GM12878 (cell line): ENCODE results near the gene KDM6A. TPM values are rescaled to one million over a fixed set of nuclear protein-coding genes. Genes with fewer than 3 reads are reported as not detected.

Experiments used
- ATF7 ChIP-seq: fragments of 450-650 bp; IDR thresholded peaks from 2 replicates; pipeline ENCODE4 v1.6.1; 2016; ENCODE audit warnings: low read depth, mild to moderate bottlenecking
- CREM ChIP-seq: IDR thresholded peaks from 2 replicates; pipeline ENCODE4 v1.6.1; 2014; ENCODE audit warnings: antibody characterized with exemption, low read depth
- EP300 ChIP-seq, 2 experiments: fragments of 150-350 bp in 1 of 2; IDR thresholded peaks; 2 replicates each; pipeline ENCODE4 v1.6.1; 2011 to 2012; ENCODE audit warnings: low read depth in 2 of 2, low read length in 2 of 2, borderline replicate concordance in 1 of 2, improper control_type of control experiment in 1 of 2, inconsistent platforms in 1 of 2; ENCODE audit not compliant: control insufficient read depth in 1 of 2
- IKZF1 ChIP-seq: fragments of 450-650 bp; conservative IDR thresholded peaks from 2 replicates; pipeline ENCODE4 v1.6.1; 2017; ENCODE audit warnings: antibody characterized with exemption, mild to moderate bottlenecking
- IKZF2 ChIP-seq, 2 experiments: fragments of 450-650 bp; IDR thresholded peaks; 2 replicates each; pipeline ENCODE4 v1.6.1; 2017; ENCODE audit warnings: mild to moderate bottlenecking in 2 of 2, moderate library complexity in 2 of 2
- IRF4 ChIP-seq: IDR thresholded peaks from 2 replicates; pipeline ENCODE4 v1.6.1; 2011; ENCODE audit warnings: low read depth, low read length
- KAT2A ChIP-seq: conservative IDR thresholded peaks from 2 replicates; pipeline ENCODE4 v1.6.1; 2011; ENCODE audit warnings: low read depth, low read length; ENCODE audit not compliant: control insufficient read depth
- MTA2 ChIP-seq: fragments of 450-650 bp; IDR thresholded peaks from 2 replicates; pipeline ENCODE4 v1.6.1; 2016; ENCODE audit warnings: low read depth, mild to moderate bottlenecking, moderate library complexity
- MTA3 ChIP-seq: IDR thresholded peaks from 2 replicates; pipeline ENCODE4 v1.6.1; 2012; ENCODE audit warnings: low read length, inconsistent platforms, borderline replicate concordance
- SPI1 ChIP-seq: IDR thresholded peaks from 2 replicates; pipeline ENCODE4 v1.6.1; 2011; ENCODE audit warnings: low read depth, mild to moderate bottlenecking, low read length, moderate library complexity, borderline replicate concordance; ENCODE audit not compliant: insufficient read depth
- SUZ12 ChIP-seq: fragments of 200-600 bp; sonication (generic); IDR thresholded peaks from one replicate; pipeline ENCODE4 v1.6.1; 2018; ENCODE audit warnings: antibody characterized with exemption, mild to moderate bottlenecking; ENCODE audit not compliant: unreplicated experiment
- TAF1 ChIP-seq: IDR thresholded peaks from 2 replicates; pipeline ENCODE4 v1.6.1; 2011; ENCODE audit warnings: mild to moderate bottlenecking, low read depth, low read length, borderline replicate concordance
- TARDBP ChIP-seq: IDR thresholded peaks from 2 replicates; pipeline ENCODE4 v1.6.1; 2016; ENCODE audit warnings: borderline replicate concordance
- polyA plus RNA-seq, 11 experiments: library from polyadenylated mRNA; depleted of rRNA in 4 of 11; unstranded in 6 of 11; stranded (reverse) in 5 of 11; fragments of >200 nt; fragmentation: Nextera tagmentation in 4 of 11; fragmentation: Illumina TruSeq in 1 of 11; extraction: Ambion mirVana in 4 of 11; extraction: Trizol in 1 of 11; gene quantifications; 1 replicate in 1 of 11; 2 replicates in 10 of 11; pipeline versions ENCODE4 v1.2.1 to v1.2.3, GENCODE V29; 2011 to 2016; ENCODE audit warnings: inconsistent platforms in 2 of 11, missing spikeins in 2 of 11, low read depth in 1 of 11
- total RNA-seq, 4 experiments: library from RNA; depleted of rRNA in 3 of 4; stranded (reverse); fragments of >200 nt in 3 of 4; fragmentation: Illumina TruSeq in 1 of 4; extraction: Trizol in 1 of 4; gene quantifications; 2 replicates each; pipeline versions ENCODE4 v1.2.1 to v1.2.3, GENCODE V29; 2013 to 2021
- TF ChIP-seq, protein P1 (sequence below), 3 experiments: IDR thresholded peaks in 2 of 3; conservative IDR thresholded peaks in 1 of 3; 2 replicates each; pipeline ENCODE4 v1.5.1; 2011; ENCODE audit warnings: low read depth in 3 of 3, low read length in 3 of 3, mild to moderate bottlenecking in 3 of 3, control low read depth in 2 of 3, moderate library complexity in 2 of 3, inconsistent platforms in 1 of 3, mixed read lengths in 1 of 3; ENCODE audit not compliant: control insufficient read depth in 2 of 3, insufficient read depth in 1 of 3; ENCODE audit errors: extremely low read depth in 1 of 3
- TF ChIP-seq, protein P2 (sequence below): fragments of 450-650 bp; conservative IDR thresholded peaks from 2 replicates; pipeline ENCODE4 v1.6.1; 2017; ENCODE audit warnings: mild to moderate bottlenecking, moderate library complexity
- TF ChIP-seq, protein P3 (sequence below): IDR thresholded peaks from 2 replicates; pipeline ENCODE4 v1.6.1; 2011; ENCODE audit warnings: mild to moderate bottlenecking, low read depth, low read length, moderate library complexity; ENCODE audit not compliant: insufficient replicate concordance
- TF ChIP-seq, protein P4 (sequence below): fragments of 450-650 bp; formaldehyde crosslinking; IDR thresholded peaks from 2 replicates; pipeline ENCODE4 v1.5.0; 2022; ENCODE audit warnings: mild to moderate bottlenecking, missing genetic modification characterization
- TF ChIP-seq, protein P5 (sequence below): fragments of 450-650 bp; IDR thresholded peaks from 2 replicates; pipeline ENCODE4 v1.6.1; 2017; ENCODE audit warnings: mild to moderate bottlenecking, low read depth, inconsistent platforms; ENCODE audit not compliant: poor library complexity, severe bottlenecking

Gene KDM6A
- total and polyA plus RNA-seq, 10 of the 15 experiments (the other 5 are each of a cell fraction or from before 2014, with no cell fraction given), result 7.9 to 29.0 (median 20.4) TPM

DNA sequence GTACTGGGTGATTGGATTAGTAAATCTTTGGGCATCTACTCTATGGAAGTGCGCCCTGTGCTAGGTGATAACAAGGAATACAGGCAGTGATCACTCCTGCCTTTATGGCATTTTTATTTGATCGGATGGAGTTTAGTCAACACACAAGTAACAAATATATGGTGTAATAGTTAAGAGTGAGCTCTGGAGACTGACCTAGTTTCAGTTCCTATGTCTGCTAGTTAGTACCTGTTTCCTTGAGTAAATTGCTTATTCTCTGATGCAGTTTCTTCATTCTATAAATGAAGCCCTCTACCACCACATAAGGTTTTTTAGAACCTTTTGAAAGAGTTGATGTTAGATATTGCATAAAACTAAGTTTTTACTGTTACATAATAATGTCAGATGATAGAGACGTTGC, 134.6 kb downstream of the KDM6A start (continued):
- TF ChIP-seq, protein P1, sequence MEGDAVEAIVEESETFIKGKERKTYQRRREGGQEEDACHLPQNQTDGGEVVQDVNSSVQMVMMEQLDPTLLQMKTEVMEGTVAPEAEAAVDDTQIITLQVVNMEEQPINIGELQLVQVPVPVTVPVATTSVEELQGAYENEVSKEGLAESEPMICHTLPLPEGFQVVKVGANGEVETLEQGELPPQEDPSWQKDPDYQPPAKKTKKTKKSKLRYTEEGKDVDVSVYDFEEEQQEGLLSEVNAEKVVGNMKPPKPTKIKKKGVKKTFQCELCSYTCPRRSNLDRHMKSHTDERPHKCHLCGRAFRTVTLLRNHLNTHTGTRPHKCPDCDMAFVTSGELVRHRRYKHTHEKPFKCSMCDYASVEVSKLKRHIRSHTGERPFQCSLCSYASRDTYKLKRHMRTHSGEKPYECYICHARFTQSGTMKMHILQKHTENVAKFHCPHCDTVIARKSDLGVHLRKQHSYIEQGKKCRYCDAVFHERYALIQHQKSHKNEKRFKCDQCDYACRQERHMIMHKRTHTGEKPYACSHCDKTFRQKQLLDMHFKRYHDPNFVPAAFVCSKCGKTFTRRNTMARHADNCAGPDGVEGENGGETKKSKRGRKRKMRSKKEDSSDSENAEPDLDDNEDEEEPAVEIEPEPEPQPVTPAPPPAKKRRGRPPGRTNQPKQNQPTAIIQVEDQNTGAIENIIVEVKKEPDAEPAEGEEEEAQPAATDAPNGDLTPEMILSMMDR (IDR thresholded peaks at IDR 0.05 in 2 of 3, conservative IDR thresholded peaks at IDR 0.05 in 1 of 3; ENCODE audit: control insufficient read depth in 2 of 3, extremely low read depth in 1 of 3, insufficient read depth in 1 of 3, low read depth in 3 of 3, low read length in 3 of 3), result no peak
- TF ChIP-seq, protein P2, sequence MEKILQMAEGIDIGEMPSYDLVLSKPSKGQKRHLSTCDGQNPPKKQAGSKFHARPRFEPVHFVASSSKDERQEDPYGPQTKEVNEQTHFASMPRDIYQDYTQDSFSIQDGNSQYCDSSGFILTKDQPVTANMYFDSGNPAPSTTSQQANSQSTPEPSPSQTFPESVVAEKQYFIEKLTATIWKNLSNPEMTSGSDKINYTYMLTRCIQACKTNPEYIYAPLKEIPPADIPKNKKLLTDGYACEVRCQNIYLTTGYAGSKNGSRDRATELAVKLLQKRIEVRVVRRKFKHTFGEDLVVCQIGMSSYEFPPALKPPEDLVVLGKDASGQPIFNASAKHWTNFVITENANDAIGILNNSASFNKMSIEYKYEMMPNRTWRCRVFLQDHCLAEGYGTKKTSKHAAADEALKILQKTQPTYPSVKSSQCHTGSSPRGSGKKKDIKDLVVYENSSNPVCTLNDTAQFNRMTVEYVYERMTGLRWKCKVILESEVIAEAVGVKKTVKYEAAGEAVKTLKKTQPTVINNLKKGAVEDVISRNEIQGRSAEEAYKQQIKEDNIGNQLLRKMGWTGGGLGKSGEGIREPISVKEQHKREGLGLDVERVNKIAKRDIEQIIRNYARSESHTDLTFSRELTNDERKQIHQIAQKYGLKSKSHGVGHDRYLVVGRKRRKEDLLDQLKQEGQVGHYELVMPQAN, result no peak
- TF ChIP-seq MTA2 (peak; percentile 75), TAF1 (no peak), TARDBP (no peak), IKZF1 (peak; percentile 39), IKZF2 (IDR thresholded peaks at IDR 0.05) (peak in 1 of 2 experiments; percentile 15; a peak in 1 of 4 replicates), MTA3 (0 out of 2 replicates have a peak, but pooled peaks have one; percentile 69), CREM (no peak), EP300 (IDR thresholded peaks at IDR 0.05; ENCODE audit: borderline replicate concordance in 1 of 2, control insufficient read depth in 1 of 2, low read depth in 2 of 2, low read length in 2 of 2) (0 out of 4 replicates have a peak, but pooled peaks of 1 of the 2 experiments have one; percentile 30), ATF7 (no peak), SUZ12 (no peak), SPI1 (peak; percentile 93), KAT2A (no peak), IRF4 (peak; percentile 56; the same call in 1 of the 2 replicates)
- TF ChIP-seq, protein P3, sequence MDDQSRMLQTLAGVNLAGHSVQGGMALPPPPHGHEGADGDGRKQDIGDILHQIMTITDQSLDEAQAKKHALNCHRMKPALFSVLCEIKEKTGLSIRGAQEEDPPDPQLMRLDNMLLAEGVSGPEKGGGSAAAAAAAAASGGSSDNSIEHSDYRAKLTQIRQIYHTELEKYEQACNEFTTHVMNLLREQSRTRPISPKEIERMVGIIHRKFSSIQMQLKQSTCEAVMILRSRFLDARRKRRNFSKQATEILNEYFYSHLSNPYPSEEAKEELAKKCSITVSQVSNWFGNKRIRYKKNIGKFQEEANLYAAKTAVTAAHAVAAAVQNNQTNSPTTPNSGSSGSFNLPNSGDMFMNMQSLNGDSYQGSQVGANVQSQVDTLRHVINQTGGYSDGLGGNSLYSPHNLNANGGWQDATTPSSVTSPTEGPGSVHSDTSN, result no peak
- TF ChIP-seq, protein P4, sequence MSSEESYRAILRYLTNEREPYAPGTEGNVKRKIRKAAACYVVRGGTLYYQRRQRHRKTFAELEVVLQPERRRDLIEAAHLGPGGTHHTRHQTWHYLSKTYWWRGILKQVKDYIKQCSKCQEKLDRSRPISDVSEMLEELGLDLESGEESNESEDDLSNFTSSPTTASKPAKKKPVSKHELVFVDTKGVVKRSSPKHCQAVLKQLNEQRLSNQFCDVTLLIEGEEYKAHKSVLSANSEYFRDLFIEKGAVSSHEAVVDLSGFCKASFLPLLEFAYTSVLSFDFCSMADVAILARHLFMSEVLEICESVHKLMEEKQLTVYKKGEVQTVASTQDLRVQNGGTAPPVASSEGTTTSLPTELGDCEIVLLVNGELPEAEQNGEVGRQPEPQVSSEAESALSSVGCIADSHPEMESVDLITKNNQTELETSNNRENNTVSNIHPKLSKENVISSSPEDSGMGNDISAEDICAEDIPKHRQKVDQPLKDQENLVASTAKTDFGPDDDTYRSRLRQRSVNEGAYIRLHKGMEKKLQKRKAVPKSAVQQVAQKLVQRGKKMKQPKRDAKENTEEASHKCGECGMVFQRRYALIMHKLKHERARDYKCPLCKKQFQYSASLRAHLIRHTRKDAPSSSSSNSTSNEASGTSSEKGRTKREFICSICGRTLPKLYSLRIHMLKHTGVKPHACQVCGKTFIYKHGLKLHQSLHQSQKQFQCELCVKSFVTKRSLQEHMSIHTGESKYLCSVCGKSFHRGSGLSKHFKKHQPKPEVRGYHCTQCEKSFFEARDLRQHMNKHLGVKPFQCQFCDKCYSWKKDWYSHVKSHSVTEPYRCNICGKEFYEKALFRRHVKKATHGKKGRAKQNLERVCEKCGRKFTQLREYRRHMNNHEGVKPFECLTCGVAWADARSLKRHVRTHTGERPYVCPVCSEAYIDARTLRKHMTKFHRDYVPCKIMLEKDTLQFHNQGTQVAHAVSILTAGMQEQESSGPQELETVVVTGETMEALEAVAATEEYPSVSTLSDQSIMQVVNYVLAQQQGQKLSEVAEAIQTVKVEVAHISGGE (CRISPR knock-in tag), result no peak
- TF ChIP-seq, protein P5, sequence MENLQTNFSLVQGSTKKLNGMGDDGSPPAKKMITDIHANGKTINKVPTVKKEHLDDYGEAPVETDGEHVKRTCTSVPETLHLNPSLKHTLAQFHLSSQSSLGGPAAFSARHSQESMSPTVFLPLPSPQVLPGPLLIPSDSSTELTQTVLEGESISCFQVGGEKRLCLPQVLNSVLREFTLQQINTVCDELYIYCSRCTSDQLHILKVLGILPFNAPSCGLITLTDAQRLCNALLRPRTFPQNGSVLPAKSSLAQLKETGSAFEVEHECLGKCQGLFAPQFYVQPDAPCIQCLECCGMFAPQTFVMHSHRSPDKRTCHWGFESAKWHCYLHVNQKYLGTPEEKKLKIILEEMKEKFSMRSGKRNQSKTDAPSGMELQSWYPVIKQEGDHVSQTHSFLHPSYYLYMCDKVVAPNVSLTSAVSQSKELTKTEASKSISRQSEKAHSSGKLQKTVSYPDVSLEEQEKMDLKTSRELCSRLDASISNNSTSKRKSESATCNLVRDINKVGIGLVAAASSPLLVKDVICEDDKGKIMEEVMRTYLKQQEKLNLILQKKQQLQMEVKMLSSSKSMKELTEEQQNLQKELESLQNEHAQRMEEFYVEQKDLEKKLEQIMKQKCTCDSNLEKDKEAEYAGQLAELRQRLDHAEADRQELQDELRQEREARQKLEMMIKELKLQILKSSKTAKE, result no peak
